AG04450 (cell line): ENCODE data around the gene MLIP. TPM values are rescaled to one million over a fixed set of nuclear protein-coding genes. Genes with fewer than 3 reads are reported as not detected.

Source experiments
- CTCF ChIA-PET: fragments of 300-600, 350-600 bp; formaldehyde crosslinking; extraction: SDS; loops from one replicate; lab custom pipeline; 2022; ENCODE audit warnings: antibody characterized with exemption, inconsistent platforms; lab: Charles Lee
- POLR2A ChIA-PET: fragments of 350-600 bp; formaldehyde crosslinking; extraction: SDS; loops from one replicate; lab custom pipeline; 2021; ENCODE audit warnings: antibody characterized with exemption, inconsistent platforms; lab: Yijun Ruan, JAX
- DNase-seq: peaks from one replicate; pipeline ENCODE4 v3.0.0-alpha.2; 2011; ENCODE audit warnings: low read depth, low spot score
- H3K27ac ChIP-seq: one replicate; pipeline ENCODE4 v1.5.1; 2012; ENCODE audit warnings: low read depth, low read length, control low read depth
- H3K27me3 ChIP-seq: one replicate; pipeline ENCODE4 v1.6.0; 2012; ENCODE audit warnings: low read length; ENCODE audit not compliant: control insufficient read depth, insufficient read depth
- H3K4me3 ChIP-seq: 2 replicates; pipeline ENCODE4 v1.5.1; 2011; ENCODE audit warnings: mild to moderate bottlenecking, low read depth, low read length, control low read depth
- H3K9me3 ChIP-seq: 2 replicates; pipeline ENCODE4 v1.5.1; 2012; ENCODE audit warnings: low read length; ENCODE audit not compliant: control insufficient read depth, insufficient read depth
- CTCF ChIP-seq: IDR thresholded peaks from 2 replicates; pipeline ENCODE4 v1.5.1; 2011; ENCODE audit warnings: low read depth, low read length, control low read depth, inconsistent platforms
- polyA plus RNA-seq: library from polyadenylated mRNA; depleted of rRNA; stranded (reverse); fragments of >200 nt; gene quantifications from 2 replicates; pipeline ENCODE4 v1.2.3, GENCODE V29; 2011

MLIP gene
- polyA plus RNA-seq, 1 experiment: not detected

DNA sequence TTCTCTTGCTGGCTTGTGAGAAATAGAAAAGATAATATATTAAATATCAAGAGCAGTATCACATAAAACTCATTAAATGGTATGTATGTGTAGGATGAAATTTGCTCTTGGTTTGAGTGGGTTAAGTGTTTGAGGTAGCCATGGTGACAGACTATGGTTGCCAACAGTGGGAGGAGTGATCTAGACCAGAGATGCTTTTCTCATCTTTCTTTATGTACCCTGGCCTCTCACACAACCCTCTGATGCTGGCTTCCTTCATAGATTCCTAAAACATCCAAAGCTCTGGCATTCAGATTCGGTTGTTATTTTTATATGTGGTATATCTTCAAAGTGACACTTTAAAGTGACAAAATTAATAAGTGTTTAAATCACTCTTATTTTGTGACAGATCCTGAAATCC, 9.0 kb upstream of the MLIP start:
- CTCF ChIA-PET: no interaction called here
- no peak for TF ChIP-seq CTCF
- POLR2A ChIA-PET: no interaction called here
- Histone ChIP-seq H3K4me3 (no peak overlapping the region), H3K27me3 (no peaks in the 10 kb centered on the region), H3K9me3 (no peaks in the 10 kb centered on the region), H3K27ac (no peak overlapping the region)
- no peak for DNase-seq

GRCh38 chr6:54103497-54103896, 7.7 kb upstream of the MLIP start:
- no peaks in the 10 kb centered on the region for H3K9me3 ChIP-seq
- no peak for TF ChIP-seq CTCF
- no peak overlapping the region for H3K4me3 ChIP-seq
- POLR2A ChIA-PET: no interaction called here
- H3K27me3 ChIP-seq: no peaks in the 10 kb centered on the region
- no peak for DNase-seq
- H3K27ac ChIP-seq: no peak overlapping the region
- CTCF ChIA-PET: no interaction called here

- no peak for TF ChIP-seq CTCF
- no peak for DNase-seq
- POLR2A ChIA-PET: no interaction called here
- no peak overlapping the region for H3K27ac ChIP-seq
- H3K4me3 ChIP-seq: no peak overlapping the region
- H3K9me3 ChIP-seq: no peaks in the 10 kb centered on the region
- no peaks in the 10 kb centered on the region for H3K27me3 ChIP-seq
- CTCF ChIA-PET: no interaction called here
Observed at GRCh38 chr6:54106727-54107126, 4.5 kb upstream of the MLIP start.

- no peak overlapping the region for H3K4me3 ChIP-seq
- CTCF ChIA-PET: no interaction called here
- POLR2A ChIA-PET: no interaction called here
- no peaks in the 10 kb centered on the region for H3K9me3 ChIP-seq
- H3K27me3 ChIP-seq: no peaks in the 10 kb centered on the region
- no peak overlapping the region for H3K27ac ChIP-seq
- TF ChIP-seq CTCF: no peak
- no peak for DNase-seq
Observed at GRCh38 chr6:54107470-54108090, 3.7 kb upstream of the MLIP start.

GRCh38 chr6:54108271-54108670, 3.0 kb upstream of the MLIP start:
- no peak for TF ChIP-seq CTCF
- H3K9me3 ChIP-seq: no peaks in the 10 kb centered on the region
- H3K27ac ChIP-seq: no peak overlapping the region
- DNase-seq: no peak
- H3K4me3 ChIP-seq: no peak overlapping the region
- H3K27me3 ChIP-seq: no peaks in the 10 kb centered on the region
- ChIA-PET CTCF (no interaction called here), POLR2A (no interaction called here)
